SK-N-SH treated with all-trans-retinoic acid at 6 μM for 48 hours (cell line): Measurements from ENCODE around the gene SOCS4.

Experiments
- CREB5 ChIP-seq: fragments of 250-450 bp; sonication (Bioruptor Pico); IDR thresholded peaks from 2 replicates; pipeline ENCODE4 v1.5.1; 2020; ENCODE audit warnings: low read depth, mild to moderate bottlenecking, moderate library complexity
- ESRRG ChIP-seq: fragments of 250-450 bp; sonication (Bioruptor Pico); IDR thresholded peaks from 2 replicates; pipeline ENCODE4 v1.6.1; 2021; ENCODE audit warnings: mild to moderate bottlenecking
- PATZ1 ChIP-seq: fragments of 250-450 bp; sonication (Bioruptor Pico); IDR thresholded peaks from 2 replicates; pipeline ENCODE4 v1.8.0; 2020; ENCODE audit warnings: mild to moderate bottlenecking, moderate library complexity, borderline replicate concordance
- PPARA ChIP-seq: fragments of 250-450 bp; sonication (Bioruptor Pico); IDR thresholded peaks from 2 replicates; pipeline ENCODE4 v1.5.0; 2020; ENCODE audit warnings: mild to moderate bottlenecking, borderline replicate concordance
- TCF4 ChIP-seq: fragments of 250-450 bp; sonication (Bioruptor Pico); IDR thresholded peaks from 2 replicates; pipeline ENCODE4 v1.8.0; 2021; ENCODE audit warnings: mild to moderate bottlenecking, moderate library complexity, borderline replicate concordance
- ZC3H10 ChIP-seq: fragments of 250-450 bp; sonication (Bioruptor Pico); IDR thresholded peaks from 2 replicates; pipeline ENCODE4 v1.5.1; 2021; ENCODE audit warnings: mild to moderate bottlenecking, moderate library complexity
- ZFP30 ChIP-seq: fragments of 450-650 bp; formaldehyde crosslinking; IDR thresholded peaks from 2 replicates; pipeline ENCODE4 v1.5.0; 2022; ENCODE audit warnings: mild to moderate bottlenecking, moderate library complexity

- TF ChIP-seq PPARA (CRISPR knock-in tag) (no peak), CREB5 (no peak), PATZ1 (CRISPR knock-in tag) (no peak), TCF4 (CRISPR knock-in tag) (no peak), ZFP30 (CRISPR knock-in tag) (no peak), ZC3H10 (CRISPR knock-in tag) (no peak), ESRRG (no peak)
These were observed 44.0 kb downstream of the SOCS4 start for GRCh38 chr14:55070981-55071411.
